HEK293T (cell line): Measurements from ENCODE around the gene CDPF1.

Experiments used
- CTCF ChIA-PET: fragments of 350-600 bp; formaldehyde crosslinking; extraction: SDS; loops from one replicate; lab custom pipeline; 2021; ENCODE audit warnings: antibody characterized with exemption, inconsistent platforms; lab: Yijun Ruan, JAX
- POLR2A ChIA-PET: fragments of 350-600 bp; formaldehyde crosslinking; extraction: SDS; loops from one replicate; lab custom pipeline; 2020; ENCODE audit warnings: antibody characterized with exemption, inconsistent platforms; lab: Yijun Ruan, JAX
- DNase-seq: peaks from one replicate; pipeline ENCODE4 v3.0.0; 2012; ENCODE audit warnings: mixed read lengths; ENCODE audit errors: extremely low spot score
- ARNT ChIP-seq: fragments of 450-650 bp; IDR thresholded peaks from 2 replicates; pipeline ENCODE4 v1.6.1; 2017; ENCODE audit warnings: mild to moderate bottlenecking
- BHLHE40 ChIP-seq: fragments of 450-650 bp; IDR thresholded peaks from 2 replicates; pipeline ENCODE4 v1.6.1; 2016; ENCODE audit warnings: mild to moderate bottlenecking, moderate library complexity, borderline replicate concordance
- CTBP1 ChIP-seq: fragments of 450-650 bp; IDR thresholded peaks from 2 replicates; pipeline ENCODE4 v1.6.1; 2016; ENCODE audit warnings: borderline replicate concordance
- ELF4 ChIP-seq: fragments of 450-650 bp; IDR thresholded peaks from 2 replicates; pipeline ENCODE4 v1.6.1; 2017; ENCODE audit warnings: antibody characterized with exemption
- FOXA1 ChIP-seq: fragments of 450-650 bp; IDR thresholded peaks from 2 replicates; pipeline ENCODE4 v1.6.1; 2016; ENCODE audit warnings: mild to moderate bottlenecking
- FOXK2 ChIP-seq: fragments of 450-650 bp; IDR thresholded peaks from 2 replicates; pipeline ENCODE4 v1.6.1; 2016; ENCODE audit warnings: mild to moderate bottlenecking
- FOXM1 ChIP-seq: fragments of 450-650 bp; IDR thresholded peaks from 2 replicates; pipeline ENCODE4 v1.6.1; 2017; ENCODE audit warnings: mild to moderate bottlenecking, borderline replicate concordance
- HDGF ChIP-seq: fragments of 450-650 bp; IDR thresholded peaks from 2 replicates; pipeline ENCODE4 v1.6.1; 2017; ENCODE audit warnings: antibody characterized with exemption, borderline replicate concordance
- L3MBTL2 ChIP-seq: fragments of 450-650 bp; conservative IDR thresholded peaks from 2 replicates; pipeline ENCODE4 v1.6.1; 2016; ENCODE audit warnings: mild to moderate bottlenecking
- LEF1 ChIP-seq: fragments of 450-650 bp; IDR thresholded peaks from 2 replicates; pipeline ENCODE4 v1.6.1; 2017; ENCODE audit warnings: mild to moderate bottlenecking, borderline replicate concordance
- NFRKB ChIP-seq: fragments of 450-650 bp; IDR thresholded peaks from 2 replicates; pipeline ENCODE4 v1.6.1; 2016; ENCODE audit warnings: mild to moderate bottlenecking, moderate library complexity
- SP1 ChIP-seq: fragments of 450-650 bp; IDR thresholded peaks from 2 replicates; pipeline ENCODE4 v1.6.1; 2017
- SUZ12 ChIP-seq: fragments of 450-650 bp; IDR thresholded peaks from 2 replicates; pipeline ENCODE4 v1.6.1; 2016; ENCODE audit warnings: mild to moderate bottlenecking
- TARDBP ChIP-seq: fragments of 450-650 bp; IDR thresholded peaks from 2 replicates; pipeline ENCODE4 v1.6.1; 2016
- ZNF384 ChIP-seq: fragments of 450-650 bp; IDR thresholded peaks from 2 replicates; pipeline ENCODE4 v1.6.1; 2016
- TF ChIP-seq, protein P1 (sequence below): fragments of 450-650 bp; IDR thresholded peaks from 2 replicates; pipeline ENCODE4 v1.6.1; 2016

The CDPF1 gene

DNA sequence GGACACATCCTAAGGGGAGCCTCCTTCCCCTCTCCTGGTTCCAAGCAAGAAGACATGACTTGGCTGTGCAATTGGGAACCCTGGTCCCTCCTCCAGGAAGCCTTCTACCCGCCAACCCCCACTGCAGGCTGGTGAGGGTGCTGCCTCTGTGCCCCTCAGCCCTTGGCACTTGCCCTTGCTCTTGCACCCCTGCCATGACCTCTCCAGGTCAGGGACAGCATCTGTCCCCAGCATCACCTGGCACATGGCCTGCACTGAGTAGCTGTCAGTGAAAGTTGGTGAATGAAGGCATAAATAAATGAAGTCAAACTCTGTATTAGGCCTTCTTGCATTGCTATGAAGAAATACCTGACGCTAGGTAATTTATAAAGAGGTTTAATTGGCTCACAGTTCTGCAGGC is 44.7 kb upstream of the CDPF1 start:
- DNase-seq, result no peak
- POLR2A ChIA-PET, result no interaction called here
- CTCF ChIA-PET, result no interaction called here
- TF ChIP-seq, protein P1, sequence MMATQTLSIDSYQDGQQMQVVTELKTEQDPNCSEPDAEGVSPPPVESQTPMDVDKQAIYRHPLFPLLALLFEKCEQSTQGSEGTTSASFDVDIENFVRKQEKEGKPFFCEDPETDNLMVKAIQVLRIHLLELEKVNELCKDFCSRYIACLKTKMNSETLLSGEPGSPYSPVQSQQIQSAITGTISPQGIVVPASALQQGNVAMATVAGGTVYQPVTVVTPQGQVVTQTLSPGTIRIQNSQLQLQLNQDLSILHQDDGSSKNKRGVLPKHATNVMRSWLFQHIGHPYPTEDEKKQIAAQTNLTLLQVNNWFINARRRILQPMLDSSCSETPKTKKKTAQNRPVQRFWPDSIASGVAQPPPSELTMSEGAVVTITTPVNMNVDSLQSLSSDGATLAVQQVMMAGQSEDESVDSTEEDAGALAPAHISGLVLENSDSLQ, result no peak
- TF ChIP-seq ZNF384 (no peak), BHLHE40 (no peak), TARDBP (no peak), NFRKB (no peak), ELF4 (no peak), FOXA1 (no peak), SUZ12 (no peak), FOXK2 (no peak), HDGF (no peak), FOXM1 (no peak), L3MBTL2 (no peak), ARNT (no peak), CTBP1 (no peak), LEF1 (no peak), SP1 (no peak)

DNA sequence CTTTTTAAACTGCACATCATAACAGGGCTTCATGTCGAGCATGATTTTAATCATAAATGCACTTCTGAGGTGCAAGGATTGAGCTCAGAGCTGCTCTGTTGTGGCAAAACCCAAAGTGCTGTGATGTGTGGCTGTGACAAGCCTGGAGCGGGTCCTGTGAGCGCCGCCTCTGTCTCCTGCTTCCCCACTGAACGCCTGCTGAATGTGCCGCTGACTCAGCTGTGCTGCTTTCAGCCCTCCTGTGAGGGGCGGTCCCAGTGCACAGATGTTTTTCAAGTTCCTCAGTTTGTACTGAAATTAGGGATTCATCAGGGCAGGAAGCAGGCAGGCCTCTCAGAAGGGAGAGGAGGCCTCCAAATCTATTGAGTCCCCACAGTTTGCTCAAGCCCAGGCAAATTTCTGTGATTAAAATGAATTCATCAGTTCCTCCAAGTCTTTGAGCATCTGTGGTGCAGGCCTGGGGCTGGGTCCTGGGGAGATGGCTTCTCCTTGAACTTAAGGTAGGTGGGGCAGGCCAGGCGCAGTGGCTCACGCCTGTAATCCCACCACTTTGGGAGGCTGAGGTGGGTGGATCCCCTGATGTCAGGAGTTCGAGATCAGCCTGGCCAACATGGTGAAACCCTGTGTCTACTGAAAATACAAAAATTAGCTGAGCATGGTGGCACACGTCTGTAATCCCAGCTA is 43.6 kb upstream of the CDPF1 start:
- DNase-seq, result no peak
- ChIA-PET CTCF (no interaction called here), POLR2A (no interaction called here)
- TF ChIP-seq SP1 (no peak), FOXA1 (no peak), ARNT (no peak), FOXK2 (no peak), TARDBP (no peak), FOXM1 (no peak), L3MBTL2 (no peak), HDGF (no peak), BHLHE40 (no peak), NFRKB (no peak), CTBP1 (no peak), LEF1 (no peak), ZNF384 (no peak), SUZ12 (no peak), ELF4 (no peak)
- TF ChIP-seq, protein P1, result no peak

DNA sequence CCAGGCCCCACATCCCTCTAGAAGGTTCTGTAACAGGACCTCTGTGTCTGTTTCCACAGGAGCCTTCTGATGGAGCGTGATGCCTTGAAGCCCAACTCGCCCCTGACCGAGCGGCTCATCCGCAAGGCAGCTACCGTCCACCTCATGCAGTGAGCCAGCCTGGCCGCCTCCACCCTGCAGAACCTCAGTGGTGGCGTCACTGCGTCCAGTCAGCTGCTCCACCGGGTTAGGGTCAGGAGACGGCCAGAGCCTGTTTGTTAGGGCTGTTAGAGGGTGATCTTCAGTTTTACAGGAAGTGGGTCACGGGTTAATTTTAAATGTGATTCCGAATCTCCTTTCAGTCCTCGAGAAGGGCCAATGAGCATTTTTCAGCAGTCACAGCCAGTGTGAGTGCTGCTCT is 42.6 kb upstream of the CDPF1 start:
- TF ChIP-seq SP1 (no peak), HDGF (no peak)
- POLR2A ChIA-PET, result no interaction called here

DNA sequence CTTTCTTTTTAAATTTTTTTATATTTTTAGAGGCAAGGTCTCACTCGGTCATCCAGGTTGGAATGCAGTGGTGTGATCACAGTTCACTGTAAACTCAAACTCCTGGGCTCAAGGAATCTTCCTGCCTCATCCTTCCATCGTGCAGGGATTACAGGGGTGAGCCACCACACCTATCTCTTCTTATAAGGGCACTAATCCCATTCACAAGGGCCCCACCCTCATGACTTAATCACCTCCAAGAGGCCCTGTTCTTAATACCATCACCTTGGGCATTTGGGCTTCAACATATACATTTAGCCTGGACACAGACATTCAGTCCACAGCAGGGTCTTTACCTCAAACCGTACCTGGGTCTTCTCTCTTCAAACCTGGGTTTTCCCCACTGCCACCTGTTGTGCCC is 42.1 kb upstream of the CDPF1 start:
- CTCF ChIA-PET, result no interaction called here
- POLR2A ChIA-PET, result no interaction called here
- TF ChIP-seq FOXM1 (no peak), SUZ12 (no peak), SP1 (no peak), ZNF384 (no peak), CTBP1 (no peak), TARDBP (no peak), HDGF (no peak), ELF4 (no peak), FOXA1 (no peak), ARNT (no peak), BHLHE40 (no peak), NFRKB (no peak)
- TF ChIP-seq, protein P1, result no peak

More for the DNA sequence above, 42.6 kb upstream of the CDPF1 start:
- no peak for DNase-seq
- CTCF ChIA-PET, result no interaction called here

DNA sequence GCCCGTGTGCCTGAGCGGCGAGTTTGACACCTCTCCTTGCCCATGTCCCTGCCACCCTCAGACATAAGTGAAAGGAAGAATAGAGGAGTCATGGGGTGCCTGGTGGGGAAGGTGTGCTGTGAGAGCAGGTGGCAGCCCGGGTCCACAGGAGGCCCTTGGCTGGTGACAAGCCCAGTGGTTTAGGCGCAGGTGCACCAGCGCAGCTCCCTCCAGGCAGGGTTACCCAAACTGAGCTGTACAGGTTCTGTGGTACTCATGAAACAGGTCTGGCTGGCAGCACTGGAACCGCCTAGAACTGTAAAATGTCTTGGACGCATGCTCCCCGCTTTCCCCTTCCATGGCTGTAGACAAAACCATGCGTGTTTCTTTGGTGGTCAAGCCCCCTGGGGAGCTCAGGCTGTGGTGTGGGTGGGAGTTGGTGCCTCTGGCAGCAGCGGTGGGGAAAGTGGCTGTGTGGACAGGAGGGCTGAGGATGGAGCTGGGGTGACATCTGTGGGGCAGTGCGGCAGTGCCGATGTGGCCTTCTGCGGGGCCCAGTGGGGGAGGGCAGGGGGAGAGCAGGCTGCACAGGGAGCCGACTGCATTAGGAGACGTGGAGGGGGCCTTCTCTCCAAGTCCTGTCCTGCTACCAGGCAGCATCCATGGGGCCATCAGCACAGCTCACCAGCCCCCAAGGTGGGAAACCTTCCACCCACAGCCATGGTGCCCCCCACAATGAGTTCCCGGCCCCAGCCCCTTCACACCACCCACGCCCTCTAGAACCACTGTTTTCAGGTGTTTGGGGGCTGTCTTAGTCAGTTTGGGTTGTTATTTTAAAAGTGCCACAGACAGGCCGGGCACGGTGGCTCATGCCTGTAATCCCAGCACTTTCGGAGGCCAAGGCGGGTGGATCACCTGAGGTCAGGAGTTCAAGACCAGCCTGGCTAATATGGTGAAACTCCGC is 41.0 kb upstream of the CDPF1 start:
- no peak for TF ChIP-seq FOXK2
- no peak for TF ChIP-seq HDGF
- TF ChIP-seq, protein P1, result no peak
- TF ChIP-seq SP1, result no peak
- no peak for TF ChIP-seq ZNF384
- TF ChIP-seq SUZ12, result no peak
- TF ChIP-seq FOXM1, result no peak
- no peak for TF ChIP-seq BHLHE40
- TF ChIP-seq LEF1, result no peak
- no peak for TF ChIP-seq ARNT
- no peak for TF ChIP-seq NFRKB
- no peak for TF ChIP-seq FOXA1
- no peak for DNase-seq
- POLR2A ChIA-PET, result no interaction called here
- CTCF ChIA-PET, result no interaction called here

More for the DNA sequence above, 42.1 kb upstream of the CDPF1 start:
- no peak for DNase-seq
